ENCODE measurements around the gene GLRA3. TPM values are rescaled to one million over a fixed set of nuclear protein-coding genes. Genes with fewer than 3 reads are reported as not detected.
"Not testable (repeated sequence)": the region's sequence is repeated elsewhere in the genome, so short reads cannot be mapped to it uniquely, and the experiment has no call there.

Gene GLRA3
- total RNA-seq, 1 donor from 2014 or later: 0.22 TPM

GRCh38 chr4:174702979-174703478 is 126.0 kb downstream of the GLRA3 start:
- CTCF ChIA-PET: no interaction called here
- no peak for ATAC-seq (ENCODE audit: low read depth)
- Mint-ChIP-seq H3K4me1 (no peaks in the 10 kb centered on the region), H3K9me3 (peaks cover 3% of the 10 kb centered on the region), H3K36me3 (ENCODE audit: low read depth) (no peaks in the 10 kb centered on the region), H3K27me3 (no peaks in the 10 kb centered on the region), H3K27ac (no peak overlapping the region), H3K4me3 (no peak overlapping the region)
- intact Hi-C loops (cut with micrococcal nuclease): no loop called here
- DNase-seq: no peak
- POLR2A ChIA-PET: no interaction called here
- TF ChIP-seq, protein P1, sequence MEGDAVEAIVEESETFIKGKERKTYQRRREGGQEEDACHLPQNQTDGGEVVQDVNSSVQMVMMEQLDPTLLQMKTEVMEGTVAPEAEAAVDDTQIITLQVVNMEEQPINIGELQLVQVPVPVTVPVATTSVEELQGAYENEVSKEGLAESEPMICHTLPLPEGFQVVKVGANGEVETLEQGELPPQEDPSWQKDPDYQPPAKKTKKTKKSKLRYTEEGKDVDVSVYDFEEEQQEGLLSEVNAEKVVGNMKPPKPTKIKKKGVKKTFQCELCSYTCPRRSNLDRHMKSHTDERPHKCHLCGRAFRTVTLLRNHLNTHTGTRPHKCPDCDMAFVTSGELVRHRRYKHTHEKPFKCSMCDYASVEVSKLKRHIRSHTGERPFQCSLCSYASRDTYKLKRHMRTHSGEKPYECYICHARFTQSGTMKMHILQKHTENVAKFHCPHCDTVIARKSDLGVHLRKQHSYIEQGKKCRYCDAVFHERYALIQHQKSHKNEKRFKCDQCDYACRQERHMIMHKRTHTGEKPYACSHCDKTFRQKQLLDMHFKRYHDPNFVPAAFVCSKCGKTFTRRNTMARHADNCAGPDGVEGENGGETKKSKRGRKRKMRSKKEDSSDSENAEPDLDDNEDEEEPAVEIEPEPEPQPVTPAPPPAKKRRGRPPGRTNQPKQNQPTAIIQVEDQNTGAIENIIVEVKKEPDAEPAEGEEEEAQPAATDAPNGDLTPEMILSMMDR (IDR thresholded peaks at IDR 0.05): no peak

DNA sequence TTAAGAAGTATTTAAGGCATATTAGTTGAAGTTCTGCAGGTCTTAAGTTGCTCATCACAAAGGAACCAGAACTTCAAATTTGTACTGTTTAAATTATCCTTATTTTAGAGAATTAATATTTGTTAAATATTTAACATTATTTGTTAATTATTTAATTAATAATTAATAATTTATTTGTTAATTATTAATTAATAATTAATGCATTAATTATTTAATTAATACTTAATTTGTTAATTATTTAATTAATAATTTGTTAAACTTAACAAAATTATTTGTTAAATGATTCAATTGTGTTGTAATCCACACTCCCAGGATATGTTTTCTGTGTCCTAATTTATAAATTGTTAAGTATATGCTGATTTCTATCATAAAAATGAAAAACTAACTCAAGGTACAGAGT is 129.4 kb downstream of the GLRA3 start:
- intact Hi-C loops (cut with micrococcal nuclease): no loop called here
- ChIA-PET POLR2A (no interaction called here), CTCF (no interaction called here)
- H3K9me3 Mint-ChIP-seq: no peaks in the 10 kb centered on the region
- ATAC-seq (ENCODE audit: low read depth): no peak
- no peak overlapping the region for H3K27ac Mint-ChIP-seq
- no peak overlapping the region for H3K4me3 Mint-ChIP-seq
- DNase-seq: no peak
- H3K27me3 Mint-ChIP-seq: no peaks in the 10 kb centered on the region
- no peaks in the 10 kb centered on the region for H3K4me1 Mint-ChIP-seq
- H3K36me3 Mint-ChIP-seq (ENCODE audit: low read depth): no peaks in the 10 kb centered on the region
- TF ChIP-seq, protein P1 (IDR thresholded peaks at IDR 0.05): no peak

DNA sequence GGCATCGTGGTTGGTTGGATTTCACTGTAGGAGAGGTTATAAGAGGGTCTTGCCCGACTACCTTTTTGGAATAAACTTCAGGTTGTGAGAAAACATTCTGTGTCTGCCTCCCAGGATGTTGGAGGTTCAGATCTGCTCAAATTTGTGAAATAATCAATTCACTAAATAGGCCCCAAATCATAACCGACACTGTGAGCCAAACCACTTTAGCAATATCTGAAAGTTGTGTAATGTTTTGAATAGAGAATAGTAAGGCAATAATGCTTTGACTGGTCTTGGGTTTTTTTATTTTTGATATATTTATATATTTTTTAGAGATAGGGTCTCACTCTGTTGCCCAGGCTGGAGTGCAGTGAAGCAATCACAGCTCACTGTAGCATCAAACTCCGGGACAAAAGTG is 131.2 kb downstream of the GLRA3 start:
- Mint-ChIP-seq H3K27ac (no peak overlapping the region), H3K9me3 (no peaks in the 10 kb centered on the region), H3K36me3 (ENCODE audit: low read depth) (no peaks in the 10 kb centered on the region), H3K4me3 (no peak overlapping the region), H3K27me3 (no peaks in the 10 kb centered on the region), H3K4me1 (no peaks in the 10 kb centered on the region)
- ChIA-PET CTCF (no interaction called here), POLR2A (no interaction called here)
- TF ChIP-seq, protein P1 (IDR thresholded peaks at IDR 0.05): no peak
- intact Hi-C loops (cut with micrococcal nuclease): no loop called here
- ATAC-seq (ENCODE audit: low read depth): no peak
- no peak for DNase-seq

- Mint-ChIP-seq H3K36me3 (ENCODE audit: low read depth) (no peaks in the 10 kb centered on the region), H3K9me3 (no peaks in the 10 kb centered on the region), H3K4me3 (no peak overlapping the region), H3K27me3 (no peaks in the 10 kb centered on the region), H3K4me1 (no peaks in the 10 kb centered on the region), H3K27ac (no peak overlapping the region)
- intact Hi-C loops (cut with micrococcal nuclease): no loop called here
- no peak for DNase-seq
- TF ChIP-seq, protein P1 (IDR thresholded peaks at IDR 0.05): no peak
- ATAC-seq (ENCODE audit: low read depth): no peak
- POLR2A ChIA-PET: no interaction called here
- CTCF ChIA-PET: no interaction called here
These were observed 131.8 kb downstream of the GLRA3 start for GRCh38 chr4:174697202-174697601.

GRCh38 chr4:174696657-174697056 is 132.4 kb downstream of the GLRA3 start:
- ChIA-PET POLR2A (no interaction called here), CTCF (no interaction called here)
- DNase-seq (no peak), ATAC-seq (ENCODE audit: low read depth) (no peak)
- no peaks in the 10 kb centered on the region for H3K9me3 Mint-ChIP-seq
- H3K4me1 Mint-ChIP-seq: no peaks in the 10 kb centered on the region
- no peaks in the 10 kb centered on the region for H3K36me3 Mint-ChIP-seq (ENCODE audit: low read depth)
- TF ChIP-seq, protein P1 (IDR thresholded peaks at IDR 0.05): no peak
- intact Hi-C loops (cut with micrococcal nuclease): no loop called here
- no peak overlapping the region for H3K4me3 Mint-ChIP-seq
- H3K27ac Mint-ChIP-seq: no peak overlapping the region
- no peaks in the 10 kb centered on the region for H3K27me3 Mint-ChIP-seq

GRCh38 chr4:174691876-174692275 is 137.2 kb downstream of the GLRA3 start:
- ATAC-seq (ENCODE audit: low read depth); POLR2A ChIA-PET; DNase-seq; H3K9me3 Mint-ChIP-seq; H3K36me3 Mint-ChIP-seq (ENCODE audit: low read depth); H3K27me3 Mint-ChIP-seq; CTCF ChIA-PET; H3K4me1 Mint-ChIP-seq; H3K4me3 Mint-ChIP-seq; H3K27ac Mint-ChIP-seq; intact Hi-C loops (cut with micrococcal nuclease): not testable (repeated sequence)
